Esophagus mucosa (tissue), 1 donor: ENCODE results near the gene DGKI. TPM values are rescaled to one million over a fixed set of nuclear protein-coding genes. Genes with fewer than 3 reads are reported as not detected.

Experiments
- ATAC-seq: fragments of 200-7000 bp; cut with Tn5 transposase; one replicate; pipeline ENCODE4 v1.9.1; 2020
- total RNA-seq: library from RNA; stranded (reverse); gene quantifications from one replicate; pipeline ENCODE4 v1.2.4, GENCODE V29; 2023
- donor health status: DM: yes; HTN: yes; CAD: no.

Gene DGKI
- total RNA-seq, 1 donor from 2014 or later, result 0.20 TPM

DNA sequence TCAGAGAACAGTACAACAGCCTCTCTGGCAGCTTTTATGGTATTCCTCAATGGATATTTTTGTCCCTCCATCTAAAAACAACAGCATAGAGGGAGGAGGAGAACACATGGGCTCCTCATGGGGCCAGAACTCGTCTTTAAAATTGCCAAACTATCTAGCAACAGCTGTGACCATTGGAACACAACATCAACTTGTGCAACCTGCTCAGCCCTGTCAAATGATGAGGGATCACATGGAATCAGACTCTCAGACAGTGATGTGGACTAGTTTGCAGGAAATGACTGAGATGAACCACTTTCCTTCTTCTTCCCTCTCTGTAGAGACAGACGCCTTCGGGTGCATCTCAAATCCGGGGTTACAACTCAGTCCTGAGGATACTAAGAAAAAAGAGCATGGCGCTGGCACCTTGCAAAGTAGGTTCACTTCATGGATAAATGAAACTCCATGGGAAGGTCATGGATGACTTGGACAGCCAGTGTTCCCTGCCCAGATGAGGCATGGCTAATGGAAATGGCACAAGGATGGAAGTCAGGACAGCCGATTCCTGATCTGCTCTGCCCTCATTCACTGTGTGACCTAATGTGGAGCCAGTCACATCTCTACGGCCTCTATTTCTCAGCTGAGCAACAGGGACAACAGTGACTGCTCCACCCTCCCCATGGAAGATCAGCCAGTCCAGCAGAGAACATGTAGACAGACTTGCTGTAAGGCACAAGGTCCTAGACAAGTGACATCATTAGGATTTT is 24.6 kb upstream of the DGKI start:
- peak; percentile 25 for ATAC-seq

DNA sequence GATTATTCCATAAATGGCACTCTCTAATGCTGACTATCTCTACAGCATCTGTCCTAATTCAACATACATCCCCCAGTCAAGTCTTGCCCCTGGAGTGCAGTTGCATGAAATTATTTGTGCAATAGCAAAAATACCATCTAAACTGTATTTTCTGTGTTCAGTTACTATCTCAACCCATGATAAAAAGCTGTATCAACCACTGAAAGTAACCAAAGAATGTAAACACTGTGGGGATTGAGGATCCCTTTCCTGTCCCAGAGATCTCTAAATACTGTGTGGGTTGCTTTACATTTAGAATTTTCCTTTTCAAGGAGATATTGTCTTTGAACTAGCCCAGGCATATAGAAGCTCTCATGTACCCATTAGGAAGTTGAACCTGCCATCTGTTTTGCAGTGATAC is 23.9 kb upstream of the DGKI start:
- ATAC-seq, result no peak

- ATAC-seq, result no peak
Observed at GRCh38 chr7:137870078-137870477, 23.3 kb upstream of the DGKI start.

GRCh38 chr7:137869260-137869659 is 22.5 kb upstream of the DGKI start:
- ATAC-seq, result no peak

GRCh38 chr7:137867289-137867688 is 20.5 kb upstream of the DGKI start:
- no peak for ATAC-seq

DNA sequence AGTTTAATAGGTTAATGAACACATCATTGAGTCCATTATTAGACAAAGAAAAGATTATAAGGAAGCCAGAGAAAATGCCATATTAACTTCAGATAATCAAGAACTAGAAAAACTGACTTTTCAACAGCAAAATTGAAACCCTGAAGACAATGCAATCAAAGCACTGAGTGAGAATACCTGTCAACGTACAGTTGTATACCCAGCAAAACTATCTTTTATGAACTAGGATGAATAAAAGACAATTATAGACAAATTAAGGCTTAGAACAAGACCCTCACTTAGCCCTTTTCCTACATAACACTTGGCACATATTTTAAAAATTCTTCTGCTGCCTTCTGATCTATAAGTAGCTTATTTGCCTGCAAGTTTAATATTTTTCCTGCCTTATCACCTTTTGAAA is 19.0 kb upstream of the DGKI start:
- no peak for ATAC-seq

- no peak for ATAC-seq
Observed at GRCh38 chr7:137862964-137863363, 16.2 kb upstream of the DGKI start.

- no peak for ATAC-seq
Observed at GRCh38 chr7:137862358-137862757, 15.6 kb upstream of the DGKI start.

- ATAC-seq, result no peak
Observed at GRCh38 chr7:137860542-137860941, 13.8 kb upstream of the DGKI start.

- ATAC-seq, result no peak
Observed at GRCh38 chr7:137853053-137853452, 6.3 kb upstream of the DGKI start.

GRCh38 chr7:137852108-137852507 is 5.3 kb upstream of the DGKI start:
- ATAC-seq, result no peak

- ATAC-seq, result no peak
Observed at GRCh38 chr7:137850972-137851945, 4.5 kb upstream of the DGKI start.

DNA sequence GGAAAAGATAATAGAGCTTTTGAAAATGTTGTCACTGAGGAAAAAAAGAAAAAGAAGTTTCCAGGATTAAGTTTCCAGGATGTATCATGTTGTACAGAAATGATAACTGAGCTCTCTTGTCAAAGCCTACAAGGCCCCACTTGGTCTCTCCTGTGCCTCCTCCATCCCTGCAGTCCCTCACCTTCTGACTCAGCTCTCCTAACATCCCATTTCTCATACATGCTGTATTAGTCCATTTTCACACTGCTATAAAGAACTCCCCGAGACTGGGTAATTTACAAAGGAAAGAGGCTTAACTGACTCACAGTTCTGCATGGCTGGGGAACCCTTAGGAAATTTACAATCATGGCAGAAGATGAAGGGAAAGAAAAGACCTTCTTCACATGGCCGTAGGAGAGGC is 3.8 kb upstream of the DGKI start:
- ATAC-seq, result no peak

DNA sequence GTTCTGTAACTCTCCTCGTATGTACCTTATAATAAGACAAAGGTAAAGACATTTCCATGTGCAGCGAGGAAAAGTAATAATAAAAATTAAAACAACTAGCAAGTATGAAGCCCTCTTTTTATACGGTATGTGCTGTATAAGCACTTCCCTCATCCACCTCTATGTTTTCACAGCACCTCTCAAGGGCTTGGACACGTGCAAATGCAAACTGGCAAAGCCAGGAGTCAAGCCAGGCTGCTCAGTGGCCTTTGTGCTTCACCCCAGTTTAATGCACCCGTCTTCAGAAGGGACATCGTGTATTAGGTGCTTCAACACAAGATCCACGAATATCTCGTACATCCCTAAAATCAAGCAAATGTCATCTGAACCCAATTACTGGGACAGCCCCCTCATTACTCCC is 1.3 kb upstream of the DGKI start:
- ATAC-seq, result no peak

- no peak for ATAC-seq
Observed at GRCh38 chr7:137847568-137848050, 835 bp upstream of the DGKI start.

GRCh38 chr7:137846549-137846826 is 286 bp downstream of the DGKI start:
- peak; percentile 23 for ATAC-seq

- no peak for ATAC-seq
Observed at GRCh38 chr7:137844677-137845425, 1.9 kb downstream of the DGKI start.

DNA sequence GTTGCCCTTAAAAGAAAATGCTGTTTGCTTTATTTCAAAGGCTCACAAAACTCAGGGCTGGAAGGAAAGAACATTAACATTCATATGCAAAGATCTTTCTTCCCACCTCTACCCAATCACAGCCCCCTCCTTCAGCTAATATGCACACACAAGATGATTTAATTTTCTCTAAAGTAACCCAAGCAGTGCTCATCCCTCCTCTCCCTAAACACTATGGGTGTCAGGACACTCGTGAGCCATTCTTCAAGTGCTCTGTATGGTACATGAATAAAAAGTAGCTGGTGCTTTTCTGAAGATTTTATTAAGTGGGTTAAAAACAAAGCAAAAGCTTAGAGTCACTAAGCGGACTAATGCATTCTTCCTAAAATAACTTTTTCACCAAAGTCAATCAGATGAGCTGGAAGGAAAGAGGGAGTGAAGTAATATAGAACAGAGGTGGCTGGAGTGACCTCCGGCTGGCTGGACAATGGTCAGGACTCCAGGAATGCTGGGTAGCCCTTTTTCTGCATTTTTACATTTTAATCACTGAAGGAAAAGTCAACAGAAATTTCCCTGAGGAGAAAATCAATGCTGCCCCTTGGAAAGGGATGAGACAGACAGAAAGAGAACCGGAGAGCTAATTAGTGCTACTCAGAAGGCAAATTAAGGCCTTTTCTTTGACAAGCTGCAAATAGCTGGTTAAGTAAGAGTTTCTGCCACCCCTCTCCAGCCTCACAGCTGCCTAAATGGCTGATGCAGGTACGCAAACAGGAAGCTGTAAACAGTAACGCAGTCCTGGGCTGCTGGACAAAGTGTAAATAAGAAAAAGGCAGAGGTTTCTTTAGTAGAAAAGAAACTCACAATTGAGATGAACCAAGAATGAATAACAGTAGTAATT is 6.6 kb downstream of the DGKI start:
- ATAC-seq, result no peak

DNA sequence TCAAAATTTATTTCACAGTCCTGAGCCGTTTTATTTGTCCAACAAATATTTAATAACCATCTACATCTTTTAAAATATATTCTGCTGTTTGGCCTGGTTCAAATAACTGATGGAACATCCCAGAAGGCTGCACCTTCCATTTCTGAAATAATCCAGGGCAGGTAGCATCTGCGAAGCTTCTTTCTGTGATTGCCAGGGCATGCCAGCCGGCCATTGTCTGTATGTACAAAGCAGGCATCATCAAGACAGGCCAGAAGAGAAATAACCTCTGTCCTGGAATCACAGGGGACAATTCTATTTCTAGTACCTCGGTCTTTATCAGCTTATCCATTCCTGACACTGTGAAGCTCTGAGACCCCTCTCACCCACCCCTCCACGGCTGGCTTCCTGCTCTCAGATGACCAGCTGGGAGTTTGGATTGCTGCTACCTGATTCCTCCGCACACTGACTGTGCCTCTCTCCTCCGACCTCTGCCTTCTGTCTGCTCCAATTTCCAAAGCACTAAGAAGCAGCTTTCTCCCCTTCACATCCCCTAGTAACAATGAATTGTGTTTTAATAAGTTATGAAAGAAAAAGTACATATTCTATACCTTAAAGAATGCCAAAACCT is 8.0 kb downstream of the DGKI start:
- ATAC-seq, result no peak

DNA sequence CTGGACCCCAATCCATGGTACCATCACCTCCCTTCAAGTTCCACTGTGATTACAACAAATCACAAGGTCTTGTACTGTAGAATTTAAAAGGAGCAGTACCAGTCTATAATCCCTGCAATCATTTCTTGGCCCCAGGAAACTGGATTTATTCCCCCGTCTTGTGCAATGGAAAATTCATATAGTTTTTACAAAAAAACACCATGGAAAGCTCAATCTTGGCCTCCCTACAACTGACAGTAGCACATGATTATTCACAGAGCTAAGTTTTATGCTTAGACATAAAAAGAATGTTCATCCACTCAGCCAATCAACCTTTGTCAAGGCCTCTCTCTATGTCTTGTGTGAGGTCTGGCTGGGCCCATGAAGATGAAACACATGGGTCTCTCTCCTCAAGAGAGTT is 10.2 kb downstream of the DGKI start:
- no peak for ATAC-seq

- ATAC-seq, result no peak
Observed at GRCh38 chr7:137836113-137836509, 10.7 kb downstream of the DGKI start.
